Hepatocyte (in vitro differentiated cells): ENCODE results near the gene ADAM10. TPM values are rescaled to one million over a fixed set of nuclear protein-coding genes. Genes with fewer than 3 reads are reported as not detected.

ENCODE experiments used
- DNase-seq: peaks from one replicate; pipeline ENCODE4 v3.0.0-alpha.2; 2016; ENCODE audit warnings: low spot score
- H2AFZ ChIP-seq: fragments of 200-600 bp; sonication (generic); 2 replicates; pipeline ENCODE4 v1.6.0; 2016; ENCODE audit warnings: antibody characterized with exemption, mild to moderate bottlenecking
- H3K27ac ChIP-seq: fragments of 200-600 bp; sonication (generic); 2 replicates; pipeline ENCODE4 v1.5.1; 2016; ENCODE audit warnings: mild to moderate bottlenecking
- H3K27me3 ChIP-seq: fragments of 200-600 bp; sonication (generic); 2 replicates; pipeline ENCODE4 v1.6.1; 2016
- H3K36me3 ChIP-seq: fragments of 200-600 bp; sonication (generic); replicated peaks from 2 replicates; pipeline ENCODE4 v1.5.1; 2016; ENCODE audit warnings: low read depth; ENCODE audit not compliant: insufficient read depth
- H3K4me1 ChIP-seq: fragments of 200-600 bp; sonication (generic); 2 replicates; pipeline ENCODE4 v1.5.1; 2016; ENCODE audit warnings: mild to moderate bottlenecking, moderate library complexity; ENCODE audit not compliant: insufficient read depth
- H3K4me2 ChIP-seq: fragments of 200-600 bp; sonication (generic); 2 replicates; pipeline ENCODE4 v1.6.0; 2016
- H3K4me3 ChIP-seq: fragments of 200-600 bp; sonication (generic); 2 replicates; pipeline ENCODE4 v1.5.1; 2016; ENCODE audit warnings: mild to moderate bottlenecking
- H3K79me2 ChIP-seq: fragments of 200-600 bp; sonication (generic); 2 replicates; pipeline ENCODE4 v1.6.0; 2017; ENCODE audit warnings: mild to moderate bottlenecking
- H3K9me2 ChIP-seq: fragments of 200-600 bp; sonication (generic); replicated peaks from 2 replicates; pipeline ENCODE4 v1.6.0; 2017; ENCODE audit warnings: mild to moderate bottlenecking; ENCODE audit not compliant: insufficient read depth
- H3K9me3 ChIP-seq: fragments of 200-600 bp; sonication (generic); 2 replicates; pipeline ENCODE4 v1.5.1; 2016; ENCODE audit warnings: low read depth, mild to moderate bottlenecking
- H4K20me1 ChIP-seq: fragments of 200-600 bp; sonication (generic); 2 replicates; pipeline ENCODE4 v1.6.0; 2016; ENCODE audit warnings: mild to moderate bottlenecking; ENCODE audit not compliant: insufficient read depth, poor library complexity, severe bottlenecking
- EZH2 ChIP-seq: fragments of 200-600 bp; sonication (generic); IDR thresholded peaks from 2 replicates; pipeline ENCODE4 v1.6.1; 2016; ENCODE audit warnings: antibody characterized with exemption, mild to moderate bottlenecking, borderline replicate concordance
- EZH2phosphoT487 ChIP-seq: fragments of 200-600 bp; sonication (generic); IDR thresholded peaks from one replicate; pipeline ENCODE4 v1.6.1; 2018; ENCODE audit warnings: antibody characterized with exemption, mild to moderate bottlenecking, low read depth, moderate library complexity; ENCODE audit not compliant: unreplicated experiment, severe bottlenecking
- WGBS: methylation state at CpG from one replicate; pipeline ENCODE4 v1.1.6; 2016; ENCODE audit warnings: low lambda C conversion rate; ENCODE audit errors: missing lambda C conversion rate; 5-methylcytosine and 5-hydroxymethylcytosine counted together
- polyA plus RNA-seq: library from polyadenylated mRNA; unstranded; fragments of >200 nt; fragmentation: Nextera tagmentation; extraction: Ambion mirVana; gene quantifications from 2 replicates; pipeline ENCODE4 v1.2.1, GENCODE V29; 2016
- total RNA-seq: library from RNA; depleted of rRNA; stranded (reverse); fragments of >200 nt; gene quantifications from 2 replicates; pipeline ENCODE4 v1.2.3, GENCODE V29; 2014
- TF ChIP-seq, protein P1 (sequence below): fragments of 200-600 bp; sonication (generic); IDR thresholded peaks from 2 replicates; pipeline ENCODE4 v1.5.1; 2016; ENCODE audit warnings: antibody characterized with exemption, mild to moderate bottlenecking; ENCODE audit not compliant: poor library complexity

The ADAM10 gene
- total and polyA plus RNA-seq, 2 experiments from 2014 or later = 112 to 163 TPM

DNA sequence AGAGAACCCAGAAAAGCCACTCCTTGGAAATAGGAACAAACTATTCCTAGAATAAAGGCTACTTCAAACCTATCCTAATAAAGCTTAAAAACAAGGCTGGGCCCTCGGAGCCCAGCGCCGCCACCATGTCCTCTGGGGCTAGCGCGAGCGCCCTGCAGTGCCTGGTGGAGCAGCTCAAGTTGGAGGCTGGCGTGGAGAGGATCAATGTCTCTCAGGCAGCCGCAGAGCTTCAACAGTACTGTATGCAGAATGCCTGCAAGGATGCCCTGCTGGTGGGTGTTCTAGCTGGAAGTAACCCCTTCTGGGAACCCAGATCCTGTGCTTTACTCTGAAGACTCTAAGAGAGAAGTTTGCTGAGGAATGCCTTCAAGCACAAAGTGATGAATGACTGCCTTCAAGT, 63.2 kb downstream of the ADAM10 start:
- no peaks in the 10 kb centered on the region for H3K9me2 ChIP-seq
- TF ChIP-seq, protein P1, sequence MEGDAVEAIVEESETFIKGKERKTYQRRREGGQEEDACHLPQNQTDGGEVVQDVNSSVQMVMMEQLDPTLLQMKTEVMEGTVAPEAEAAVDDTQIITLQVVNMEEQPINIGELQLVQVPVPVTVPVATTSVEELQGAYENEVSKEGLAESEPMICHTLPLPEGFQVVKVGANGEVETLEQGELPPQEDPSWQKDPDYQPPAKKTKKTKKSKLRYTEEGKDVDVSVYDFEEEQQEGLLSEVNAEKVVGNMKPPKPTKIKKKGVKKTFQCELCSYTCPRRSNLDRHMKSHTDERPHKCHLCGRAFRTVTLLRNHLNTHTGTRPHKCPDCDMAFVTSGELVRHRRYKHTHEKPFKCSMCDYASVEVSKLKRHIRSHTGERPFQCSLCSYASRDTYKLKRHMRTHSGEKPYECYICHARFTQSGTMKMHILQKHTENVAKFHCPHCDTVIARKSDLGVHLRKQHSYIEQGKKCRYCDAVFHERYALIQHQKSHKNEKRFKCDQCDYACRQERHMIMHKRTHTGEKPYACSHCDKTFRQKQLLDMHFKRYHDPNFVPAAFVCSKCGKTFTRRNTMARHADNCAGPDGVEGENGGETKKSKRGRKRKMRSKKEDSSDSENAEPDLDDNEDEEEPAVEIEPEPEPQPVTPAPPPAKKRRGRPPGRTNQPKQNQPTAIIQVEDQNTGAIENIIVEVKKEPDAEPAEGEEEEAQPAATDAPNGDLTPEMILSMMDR = no peak
- H3K4me1 ChIP-seq = no peaks in the 10 kb centered on the region
- H3K4me2 ChIP-seq = no peak overlapping the region
- WGBS = 95% methylated on average over 8 of the region's 8 CpGs
- no peak overlapping the region for H3K27ac ChIP-seq
- DNase-seq = no peak
- H3K36me3 ChIP-seq = no peaks in the 10 kb centered on the region
- H3K9me3 ChIP-seq = no peaks in the 10 kb centered on the region
- no peak overlapping the region for H2AFZ ChIP-seq
- H3K79me2 ChIP-seq = peaks cover 85% of the 10 kb centered on the region
- no peaks in the 10 kb centered on the region for H3K27me3 ChIP-seq
- no peak overlapping the region for H3K4me3 ChIP-seq
- H4K20me1 ChIP-seq = peaks cover 15% of the 10 kb centered on the region

DNA sequence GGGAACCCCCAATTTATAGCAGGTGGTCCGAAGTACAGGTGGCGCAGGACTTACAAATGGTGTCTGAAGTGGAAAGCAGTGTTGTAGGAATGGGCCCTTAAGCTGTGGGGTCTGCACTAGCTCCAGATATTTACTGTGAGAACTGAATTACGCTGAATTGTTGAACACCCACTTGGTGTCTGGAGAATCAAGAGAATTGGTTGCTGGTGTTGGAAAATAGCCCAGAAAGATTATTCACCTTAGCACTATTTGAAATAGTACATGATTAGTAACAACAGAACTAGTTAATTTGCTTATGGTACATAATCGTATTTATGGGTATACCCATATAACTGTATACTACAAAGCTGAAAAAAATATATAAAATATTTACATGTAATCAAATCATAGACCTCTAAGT, 64.8 kb downstream of the ADAM10 start:
- no peak for DNase-seq
- Histone ChIP-seq H2AFZ (no peak overlapping the region), H3K4me3 (no peak overlapping the region), H3K4me2 (no peak overlapping the region), H3K9me2 (no peaks in the 10 kb centered on the region), H3K36me3 (no peaks in the 10 kb centered on the region), H3K27ac (no peak overlapping the region), H3K79me2 (peaks cover 89% of the 10 kb centered on the region), H3K27me3 (no peaks in the 10 kb centered on the region), H4K20me1 (peaks cover 14% of the 10 kb centered on the region), H3K9me3 (no peaks in the 10 kb centered on the region), H3K4me1 (no peaks in the 10 kb centered on the region)
- no peak for TF ChIP-seq EZH2
- TF ChIP-seq, protein P1 = no peak
- TF ChIP-seq EZH2phosphoT487 = no peak
- 97% methylated on average over 4 of the region's 4 CpGs for WGBS

DNA sequence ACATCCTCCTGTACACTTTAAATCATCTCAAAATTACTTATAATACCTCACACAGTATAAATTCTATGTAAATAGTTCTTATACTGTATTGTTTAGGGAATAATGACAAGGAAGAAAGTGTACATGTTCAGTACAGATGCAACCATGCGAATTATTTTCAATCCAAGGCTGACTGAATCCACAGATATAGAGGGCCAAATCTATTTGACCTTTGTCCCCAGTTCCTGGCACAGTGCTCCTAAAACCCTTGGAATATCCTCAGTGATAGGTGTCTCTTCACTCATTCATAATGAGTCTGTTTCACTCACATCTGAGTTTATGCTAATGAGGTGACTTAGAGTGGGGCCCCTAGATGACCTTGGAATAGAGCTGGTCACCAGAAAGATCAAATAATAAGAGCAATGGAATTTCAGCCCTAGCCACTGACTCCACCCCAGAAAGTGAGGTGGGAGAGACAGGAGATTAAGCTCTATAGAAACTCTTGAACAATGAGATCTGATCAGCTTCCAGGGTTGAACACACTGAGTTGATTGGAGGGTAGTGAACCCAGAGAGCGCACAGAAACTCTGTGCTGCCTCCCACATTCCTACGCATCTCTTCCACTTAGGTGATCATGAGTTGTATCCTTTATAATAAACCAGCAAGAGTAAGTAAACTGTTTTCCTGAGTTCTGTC, 65.3 kb downstream of the ADAM10 start:
- H3K9me2 ChIP-seq = no peaks in the 10 kb centered on the region
- no peaks in the 10 kb centered on the region for H3K9me3 ChIP-seq
- TF ChIP-seq, protein P1 = no peak
- TF ChIP-seq EZH2phosphoT487 = no peak
- 96% methylated on average over 3 of the region's 3 CpGs for WGBS
- peaks cover 8% of the 10 kb centered on the region for H4K20me1 ChIP-seq
- H3K27me3 ChIP-seq = no peaks in the 10 kb centered on the region
- H3K4me3 ChIP-seq = no peak overlapping the region
- DNase-seq = no peak
- H3K36me3 ChIP-seq = no peaks in the 10 kb centered on the region
- H3K79me2 ChIP-seq = peaks cover 86% of the 10 kb centered on the region
- no peak overlapping the region for H3K4me2 ChIP-seq
- no peak overlapping the region for H3K27ac ChIP-seq
- no peak overlapping the region for H2AFZ ChIP-seq
- no peaks in the 10 kb centered on the region for H3K4me1 ChIP-seq

DNA sequence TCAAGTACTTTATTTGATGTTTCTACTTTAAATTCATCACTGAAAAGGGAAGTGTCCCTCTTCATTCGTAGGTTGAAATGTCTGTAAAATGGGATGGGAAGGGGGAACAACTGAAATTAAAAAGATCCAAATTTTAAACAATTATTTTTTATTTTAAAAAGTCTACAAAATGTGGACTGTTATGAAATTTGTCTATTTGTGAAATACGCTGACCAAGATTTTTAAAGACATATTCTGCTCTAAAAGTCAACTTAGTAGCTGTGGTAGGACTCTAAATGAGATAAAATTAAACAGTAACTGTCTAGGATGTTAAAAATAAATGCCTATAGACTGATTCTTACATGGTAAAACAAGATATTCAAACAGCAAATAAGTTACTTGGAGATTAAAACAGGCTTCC, 67.3 kb downstream of the ADAM10 start:
- WGBS = 97% methylated on average over 2 of the region's 2 CpGs
- peaks cover 3% of the 10 kb centered on the region for H4K20me1 ChIP-seq

More for the DNA sequence above, 67.3 kb downstream of the ADAM10 start:
- no peak for DNase-seq
- Histone ChIP-seq H3K9me2 (no peaks in the 10 kb centered on the region), H3K4me1 (no peaks in the 10 kb centered on the region), H3K9me3 (no peaks in the 10 kb centered on the region), H3K27me3 (no peaks in the 10 kb centered on the region), H3K79me2 (peaks cover 70% of the 10 kb centered on the region), H2AFZ (no peak overlapping the region), H3K36me3 (no peaks in the 10 kb centered on the region), H3K4me2 (no peak overlapping the region), H3K4me3 (no peak overlapping the region), H3K27ac (no peak overlapping the region)
- TF ChIP-seq EZH2phosphoT487 (no peak), EZH2 (no peak)
- TF ChIP-seq, protein P1 = no peak
